ENCODE measurements around the gene TRIO. TPM values are rescaled to one million over a fixed set of nuclear protein-coding genes. Genes with fewer than 3 reads are reported as not detected.

The TRIO gene
- total and polyA plus RNA-seq, 10 of the 15 experiments (the other 5 are each of a cell fraction or from before 2014, with no cell fraction given) = 5.1 to 96.4 (median 44.6) TPM

DNA sequence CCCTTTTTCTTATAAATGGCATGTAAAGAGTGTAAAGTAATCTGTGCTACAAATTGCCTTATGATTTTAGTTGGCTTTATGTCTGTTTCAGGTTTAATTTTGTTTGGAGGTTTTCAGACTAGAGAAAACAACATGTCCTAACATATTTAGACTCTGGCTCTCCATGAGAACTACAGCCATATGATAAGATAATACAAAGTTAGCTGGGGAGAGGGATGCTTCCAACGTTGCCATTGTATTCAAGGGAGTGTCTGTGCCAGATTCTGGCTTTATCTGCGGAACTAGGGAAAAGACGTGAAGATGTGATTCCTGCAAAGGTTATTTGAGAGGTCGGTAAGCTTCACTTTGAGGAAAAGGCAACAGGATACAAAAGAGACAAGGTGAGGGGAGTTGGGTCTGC, 298.5 kb downstream of the TRIO start:
- SMC1A ChIA-PET (ENCODE audit: uncharacterized antibody, unreplicated experiment) = no interaction called here
- RAD21 ChIA-PET (ENCODE audit: unreplicated experiment) = no interaction called here
- in situ Hi-C loops (cut with MboI) (no loop called here), intact Hi-C loops (cut with micrococcal nuclease; ENCODE audit: unreplicated experiment) (no loop called here)
- ATAC-seq = no peak
- Histone ChIP-seq H3K9ac (ENCODE audit: control insufficient read depth, insufficient read depth, low read length) (no peak overlapping the region), H2AFZ (ENCODE audit: control insufficient read depth, low read depth, low read length) (no peak overlapping the region), H3K4me2 (ENCODE audit: control insufficient read depth, insufficient read depth) (no peak overlapping the region), H3K79me2 (ENCODE audit: control insufficient read depth, insufficient read depth, low read length) (0 out of 2 replicates have a peak, but pooled peaks cover 1% of the 10 kb centered on the region), H3K4me1 (ENCODE audit: control insufficient read depth, insufficient read depth, low read length) (peaks cover 13% of the 10 kb centered on the region), H3K27me3 (replicated peaks in 1 of 2; ENCODE audit: control insufficient read depth in 2 of 2, insufficient read depth in 2 of 2, low read length in 1 of 2) (no peaks in the 10 kb centered on the region), H3K9me3 (replicated peaks; ENCODE audit: control insufficient read depth, insufficient read depth, low read length) (no peaks in the 10 kb centered on the region; the same call in 2 of the 3 replicates), H4K20me1 (ENCODE audit: control insufficient read depth, insufficient read depth) (no peaks in the 10 kb centered on the region), H3K27ac (ENCODE audit: control insufficient read depth, insufficient read depth) (no peak overlapping the region), H3K4me3 (no peak overlapping the region), H3K36me3 (ENCODE audit: control insufficient read depth in 2 of 2, insufficient read depth in 2 of 2, low read length in 1 of 2) (peaks cover 6 to 13% of the 10 kb centered on the region in 2 experiments)
- no TSS peak for BruUV-seq (replicated peaks)
- CTCF ChIA-PET = no interaction called here
- TF ChIP-seq BHLHE40 (IDR thresholded peaks at IDR 0.05; ENCODE audit: borderline replicate concordance in 1 of 2, low read depth in 2 of 2, low read length in 1 of 2) (no peak), SMAD5 (IDR thresholded peaks at IDR 0.05; ENCODE audit: low read depth) (no peak), PAX5 (IDR thresholded peaks at IDR 0.05; ENCODE audit: borderline replicate concordance, low read depth, low read length) (no peak), NR2C2 (IDR thresholded peaks at IDR 0.05; ENCODE audit: borderline replicate concordance, control insufficient read depth, insufficient read length, low read depth) (no peak), GABPA (IDR thresholded peaks at IDR 0.05; ENCODE audit: low read depth) (no peak), PML (IDR thresholded peaks at IDR 0.05; ENCODE audit: low read length) (no peak), RELA (IDR thresholded peaks at IDR 0.05; ENCODE audit: borderline replicate concordance, partially characterized antibody) (no peak), GATAD2B (conservative IDR thresholded peaks at IDR 0.05; ENCODE audit: low read depth) (no peak)
- TF ChIP-seq, protein P1, sequence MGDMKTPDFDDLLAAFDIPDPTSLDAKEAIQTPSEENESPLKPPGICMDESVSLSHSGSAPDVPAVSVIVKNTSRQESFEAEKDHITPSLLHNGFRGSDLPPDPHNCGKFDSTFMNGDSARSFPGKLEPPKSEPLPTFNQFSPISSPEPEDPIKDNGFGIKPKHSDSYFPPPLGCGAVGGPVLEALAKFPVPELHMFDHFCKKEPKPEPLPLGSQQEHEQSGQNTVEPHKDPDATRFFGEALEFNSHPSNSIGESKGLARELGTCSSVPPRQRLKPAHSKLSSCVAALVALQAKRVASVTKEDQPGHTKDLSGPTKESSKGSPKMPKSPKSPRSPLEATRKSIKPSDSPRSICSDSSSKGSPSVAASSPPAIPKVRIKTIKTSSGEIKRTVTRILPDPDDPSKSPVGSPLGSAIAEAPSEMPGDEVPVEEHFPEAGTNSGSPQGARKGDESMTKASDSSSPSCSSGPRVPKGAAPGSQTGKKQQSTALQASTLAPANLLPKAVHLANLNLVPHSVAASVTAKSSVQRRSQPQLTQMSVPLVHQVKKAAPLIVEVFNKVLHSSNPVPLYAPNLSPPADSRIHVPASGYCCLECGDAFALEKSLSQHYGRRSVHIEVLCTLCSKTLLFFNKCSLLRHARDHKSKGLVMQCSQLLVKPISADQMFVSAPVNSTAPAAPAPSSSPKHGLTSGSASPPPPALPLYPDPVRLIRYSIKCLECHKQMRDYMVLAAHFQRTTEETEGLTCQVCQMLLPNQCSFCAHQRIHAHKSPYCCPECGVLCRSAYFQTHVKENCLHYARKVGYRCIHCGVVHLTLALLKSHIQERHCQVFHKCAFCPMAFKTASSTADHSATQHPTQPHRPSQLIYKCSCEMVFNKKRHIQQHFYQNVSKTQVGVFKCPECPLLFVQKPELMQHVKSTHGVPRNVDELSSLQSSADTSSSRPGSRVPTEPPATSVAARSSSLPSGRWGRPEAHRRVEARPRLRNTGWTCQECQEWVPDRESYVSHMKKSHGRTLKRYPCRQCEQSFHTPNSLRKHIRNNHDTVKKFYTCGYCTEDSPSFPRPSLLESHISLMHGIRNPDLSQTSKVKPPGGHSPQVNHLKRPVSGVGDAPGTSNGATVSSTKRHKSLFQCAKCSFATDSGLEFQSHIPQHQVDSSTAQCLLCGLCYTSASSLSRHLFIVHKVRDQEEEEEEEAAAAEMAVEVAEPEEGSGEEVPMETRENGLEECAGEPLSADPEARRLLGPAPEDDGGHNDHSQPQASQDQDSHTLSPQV (IDR thresholded peaks at IDR 0.05) = no peak
- FAIRE-seq = no peak
- WGBS (ENCODE audit: insufficient coverage, insufficient replicate concordance, low lambda C conversion rate, missing lambda C conversion rate) = 97% methylated on average over 4 of the region's 4 CpGs
- no peak for DNase-seq (ENCODE audit: low read depth, low spot score)
- POLR2A ChIA-PET = interaction anchor here (0.7 kb wide), 1 partner anchor 16 kb away, joined by 3 read pairs; no protein-coding TSS in a partner anchor
